ENCODE measurements around the gene PCCB.
"Not testable (repeated sequence)": the region's sequence is repeated elsewhere in the genome, so short reads cannot be mapped to it uniquely, and the experiment has no call there.

DNA sequence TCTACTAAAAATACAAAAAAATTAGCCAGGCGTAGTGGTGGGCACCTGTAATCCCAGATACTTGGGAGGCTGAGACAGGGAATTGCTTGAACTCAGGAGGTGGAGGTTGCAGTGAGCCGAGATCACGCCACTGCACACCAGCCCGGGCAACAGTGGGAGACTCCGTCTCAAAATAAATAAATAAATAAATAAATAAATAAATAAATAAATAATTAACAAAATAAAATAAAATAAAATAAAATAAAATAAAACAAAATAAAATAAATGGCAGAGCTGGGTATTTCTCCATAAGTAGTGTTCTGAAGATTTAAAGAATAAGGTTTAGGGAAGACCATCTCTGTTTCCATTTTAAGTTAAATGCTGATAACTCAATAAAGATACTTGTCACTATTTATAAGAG lies 125.7 kb downstream of the PCCB start:
- TF ChIP-seq, protein P1, sequence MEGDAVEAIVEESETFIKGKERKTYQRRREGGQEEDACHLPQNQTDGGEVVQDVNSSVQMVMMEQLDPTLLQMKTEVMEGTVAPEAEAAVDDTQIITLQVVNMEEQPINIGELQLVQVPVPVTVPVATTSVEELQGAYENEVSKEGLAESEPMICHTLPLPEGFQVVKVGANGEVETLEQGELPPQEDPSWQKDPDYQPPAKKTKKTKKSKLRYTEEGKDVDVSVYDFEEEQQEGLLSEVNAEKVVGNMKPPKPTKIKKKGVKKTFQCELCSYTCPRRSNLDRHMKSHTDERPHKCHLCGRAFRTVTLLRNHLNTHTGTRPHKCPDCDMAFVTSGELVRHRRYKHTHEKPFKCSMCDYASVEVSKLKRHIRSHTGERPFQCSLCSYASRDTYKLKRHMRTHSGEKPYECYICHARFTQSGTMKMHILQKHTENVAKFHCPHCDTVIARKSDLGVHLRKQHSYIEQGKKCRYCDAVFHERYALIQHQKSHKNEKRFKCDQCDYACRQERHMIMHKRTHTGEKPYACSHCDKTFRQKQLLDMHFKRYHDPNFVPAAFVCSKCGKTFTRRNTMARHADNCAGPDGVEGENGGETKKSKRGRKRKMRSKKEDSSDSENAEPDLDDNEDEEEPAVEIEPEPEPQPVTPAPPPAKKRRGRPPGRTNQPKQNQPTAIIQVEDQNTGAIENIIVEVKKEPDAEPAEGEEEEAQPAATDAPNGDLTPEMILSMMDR (conservative IDR thresholded peaks at IDR 0.05), result not testable (repeated sequence)
- TF ChIP-seq ZFX (IDR thresholded peaks at IDR 0.05), result not testable (repeated sequence)
